NCI-H69 (cell line): ENCODE measurements around the gene AGAP3.
A peak's percentile ranks its signal among the peaks of the same experiment; 100 is the strongest.

ENCODE experiments used
- DNase-seq: peaks from one replicate; lab custom pipeline; 2025; lab: John Stamatoyannopoulos, UW

The AGAP3 gene

GRCh38 chr7:151057989-151058780, 28.1 kb upstream of the AGAP3 start:
- DNase-seq, result peak; percentile 100

GRCh38 chr7:151058781-151059366, 27.4 kb upstream of the AGAP3 start:
- peak; percentile 64 for DNase-seq

GRCh38 chr7:151059367-151060112, 26.7 kb upstream of the AGAP3 start, which contains the start of gene SLC4A2:
Gene SLC4A2, plus strand, starts transcription at chr7:151059589. Its CDS starts 2,399 bp downstream, at chr7:151061988.
- peak; percentile 90 for DNase-seq

- no peak for DNase-seq
Measured at GRCh38 chr7:151060113-151060415, 26.2 kb upstream of the AGAP3 start.

GRCh38 chr7:151060416-151061212, 25.7 kb upstream of the AGAP3 start:
- DNase-seq, result peak; percentile 45

GRCh38 chr7:151061213-151062110, 24.8 kb upstream of the AGAP3 start:
- peak; percentile 45 for DNase-seq

GRCh38 chr7:151062111-151062398, 24.2 kb upstream of the AGAP3 start:
- no peak for DNase-seq

- no peak for DNase-seq
Measured at GRCh38 chr7:151062399-151063211, 23.7 kb upstream of the AGAP3 start.

- no peak for DNase-seq
Measured at GRCh38 chr7:151063212-151063561, 23.1 kb upstream of the AGAP3 start.

GRCh38 chr7:151064454-151064853, 21.8 kb upstream of the AGAP3 start:
- no peak for DNase-seq

GRCh38 chr7:151064993-151065392, 21.3 kb upstream of the AGAP3 start:
- DNase-seq, result no peak

- no peak for DNase-seq
Measured at GRCh38 chr7:151065516-151065915, 20.8 kb upstream of the AGAP3 start.

- no peak for DNase-seq
Measured at GRCh38 chr7:151066273-151066974, 19.9 kb upstream of the AGAP3 start.

GRCh38 chr7:151068069-151068773, 18.1 kb upstream of the AGAP3 start:
- no peak for DNase-seq

- DNase-seq, result no peak
Measured at GRCh38 chr7:151069841-151070573, 16.3 kb upstream of the AGAP3 start.

- no peak for DNase-seq
Measured at GRCh38 chr7:151070574-151070960, 15.7 kb upstream of the AGAP3 start.

- DNase-seq, result no peak
Measured at GRCh38 chr7:151071032-151071866, 15.0 kb upstream of the AGAP3 start.

GRCh38 chr7:151073990-151074389, 12.3 kb upstream of the AGAP3 start:
- no peak for DNase-seq
